GM23338 (cell line): ENCODE results near the gene ERMARD. TPM values are rescaled to one million over a fixed set of nuclear protein-coding genes. Genes with fewer than 3 reads are reported as not detected.

Experiments
- ATAC-seq: fragments of 200-7000 bp; cut with Tn5 transposase; 3 replicates; pipeline ENCODE4 v1.9.1; 2020
- DNase-seq: peaks from one replicate; pipeline ENCODE4 v3.0.0-alpha.2; 2015; ENCODE audit warnings: low spot score
- H2AFZ ChIP-seq: fragments of 200-600 bp; sonication (generic); 2 replicates; pipeline ENCODE4 v1.8.0; 2016; ENCODE audit warnings: antibody characterized with exemption, mild to moderate bottlenecking, moderate library complexity
- H3F3A ChIP-seq: fragments of 200-600 bp; sonication (generic); replicated peaks from 2 replicates; pipeline ENCODE4 v1.8.0; 2017; ENCODE audit warnings: antibody characterized with exemption, mixed run types, low read depth
- H3K27ac ChIP-seq: fragments of 200-600 bp; sonication (generic); 2 replicates; pipeline ENCODE4 v1.6.1; 2016; ENCODE audit warnings: low read depth
- H3K27me3 ChIP-seq: fragments of 200-600 bp; sonication (generic); 2 replicates; pipeline ENCODE4 v1.8.0; 2016; ENCODE audit warnings: mild to moderate bottlenecking, mixed run types, moderate library complexity; ENCODE audit not compliant: insufficient read depth
- H3K36me3 ChIP-seq: fragments of 200-600 bp; sonication (generic); 2 replicates; pipeline ENCODE4 v1.8.0; 2016; ENCODE audit warnings: mild to moderate bottlenecking; ENCODE audit not compliant: insufficient read depth
- H3K4me1 ChIP-seq: fragments of 200-600 bp; sonication (generic); 2 replicates; pipeline ENCODE4 v1.8.0; 2016; ENCODE audit warnings: mild to moderate bottlenecking, moderate library complexity; ENCODE audit not compliant: insufficient read depth
- H3K4me2 ChIP-seq: fragments of 200-600 bp; sonication (generic); 2 replicates; pipeline ENCODE4 v1.7.1; 2017; ENCODE audit warnings: mixed run types
- H3K4me3 ChIP-seq: fragments of 200-600 bp; sonication (generic); 2 replicates; pipeline ENCODE4 v1.6.1; 2016; ENCODE audit warnings: mixed run types
- H3K79me2 ChIP-seq: fragments of 200-600 bp; sonication (generic); replicated peaks from 2 replicates; pipeline ENCODE4 v1.8.0; 2017; ENCODE audit warnings: mild to moderate bottlenecking; ENCODE audit not compliant: insufficient read depth
- H3K9me2 ChIP-seq: fragments of 200-600 bp; sonication (generic); 2 replicates; pipeline ENCODE4 v1.8.0; 2017; ENCODE audit not compliant: insufficient read depth
- H4K20me1 ChIP-seq: fragments of 200-600 bp; sonication (generic); replicated peaks from 2 replicates; pipeline ENCODE4 v1.8.0; 2017; ENCODE audit warnings: mild to moderate bottlenecking; ENCODE audit not compliant: insufficient read depth
- H3K27ac Mint-ChIP-seq: 2 replicates; pipeline ENCODE4 v1.8.0; 2020; ENCODE audit warnings: inconsistent platforms, mild to moderate bottlenecking, moderate library complexity, mixed read lengths
- H3K27me3 Mint-ChIP-seq: 3 replicates; pipeline ENCODE4 v1.8.0; 2022; ENCODE audit warnings: low read depth, mild to moderate bottlenecking, moderate library complexity, mixed read lengths, inconsistent platforms; ENCODE audit not compliant: insufficient read depth, poor library complexity
- H3K36me3 Mint-ChIP-seq: 3 replicates; pipeline ENCODE4 v1.8.0; 2021; ENCODE audit warnings: low read depth, mild to moderate bottlenecking, inconsistent platforms, moderate library complexity, mixed read lengths
- H3K4me1 Mint-ChIP-seq: 3 replicates; pipeline ENCODE4 v1.8.0; 2020; ENCODE audit warnings: mild to moderate bottlenecking, inconsistent platforms, mixed read lengths
- H3K4me3 Mint-ChIP-seq: 3 replicates; pipeline ENCODE4 v1.8.0; 2021; ENCODE audit warnings: moderate library complexity, mild to moderate bottlenecking, inconsistent platforms, mixed read lengths
- H3K9me3 Mint-ChIP-seq: 3 replicates; pipeline ENCODE4 v1.8.0; 2020; ENCODE audit warnings: moderate library complexity, mild to moderate bottlenecking, inconsistent platforms, mixed read lengths
- CREB1 ChIP-seq: fragments of 250-450 bp; sonication (Bioruptor Pico); IDR thresholded peaks from 2 replicates; pipeline ENCODE4 v1.5.0; 2020; ENCODE audit warnings: low read depth, mild to moderate bottlenecking, moderate library complexity
- CTCF ChIP-seq, 2 experiments: fragments of 200-600 bp in 1 of 2; sonication (generic) in 1 of 2; conservative IDR thresholded peaks; 2 replicates each; pipeline versions ENCODE4 v1.5.1 to v1.6.1; 2016 to 2017; ENCODE audit warnings: antibody characterized with exemption in 2 of 2, low read depth in 2 of 2, mild to moderate bottlenecking in 2 of 2, moderate library complexity in 1 of 2
- ETS1 ChIP-seq: IDR thresholded peaks from 2 replicates; pipeline ENCODE4 v1.6.1; 2016; ENCODE audit warnings: antibody characterized with exemption
- EZH2 ChIP-seq: fragments of 200-600 bp; sonication (generic); IDR thresholded peaks from one replicate; pipeline ENCODE4 v1.8.0; 2017; ENCODE audit warnings: antibody characterized with exemption, mild to moderate bottlenecking, low read depth; ENCODE audit not compliant: unreplicated experiment
- EZH2phosphoT487 ChIP-seq: fragments of 200-600 bp; sonication (generic); IDR thresholded peaks from one replicate; pipeline ENCODE4 v1.8.1; 2018; ENCODE audit warnings: antibody characterized with exemption; ENCODE audit not compliant: unreplicated experiment
- JUNB ChIP-seq: IDR thresholded peaks from one replicate; pipeline ENCODE4 v1.6.1; 2016; ENCODE audit warnings: antibody characterized with exemption; ENCODE audit not compliant: unreplicated experiment
- POLR2AphosphoS5 ChIP-seq: IDR thresholded peaks from 2 replicates; pipeline ENCODE4 v1.6.1; 2016; ENCODE audit warnings: antibody characterized with exemption, low read depth
- STAT1 ChIP-seq: IDR thresholded peaks from one replicate; pipeline ENCODE4 v1.6.1; 2016; ENCODE audit warnings: antibody characterized with exemption; ENCODE audit not compliant: unreplicated experiment
- ZNF114 ChIP-seq: fragments of 250-450 bp; sonication (Bioruptor Pico); IDR thresholded peaks from 2 replicates; pipeline ENCODE4 v1.5.0; 2020; ENCODE audit warnings: mild to moderate bottlenecking, moderate library complexity
- ZNF331 ChIP-seq: fragments of 250-450 bp; sonication (Bioruptor Pico); IDR thresholded peaks from 2 replicates; pipeline ENCODE4 v1.5.0; 2020; ENCODE audit warnings: low read depth, mild to moderate bottlenecking, moderate library complexity
- ZNF462 ChIP-seq: fragments of 250-450 bp; sonication (Bioruptor Pico); IDR thresholded peaks from 2 replicates; pipeline ENCODE4 v1.5.0; 2020; ENCODE audit warnings: mild to moderate bottlenecking, moderate library complexity
- polyA plus RNA-seq: library from polyadenylated mRNA; unstranded; fragments of >200 nt; fragmentation: Nextera tagmentation; extraction: Ambion mirVana; gene quantifications from 2 replicates; pipeline ENCODE4 v1.2.1, GENCODE V29; 2016
- total RNA-seq: library from RNA; depleted of rRNA; stranded (reverse); fragments of >200 nt; shearing (Covaris generic); gene quantifications from 2 replicates; pipeline ENCODE4 v1.2.3, GENCODE V29; 2014
- TF ChIP-seq, protein P1 (sequence below): IDR thresholded peaks from one replicate; pipeline ENCODE4 v1.6.1; 2018; ENCODE audit warnings: antibody characterized with exemption; ENCODE audit not compliant: unreplicated experiment

Gene ERMARD
- total and polyA plus RNA-seq, 2 experiments from 2014 or later = 7.6 to 8.6 TPM

DNA sequence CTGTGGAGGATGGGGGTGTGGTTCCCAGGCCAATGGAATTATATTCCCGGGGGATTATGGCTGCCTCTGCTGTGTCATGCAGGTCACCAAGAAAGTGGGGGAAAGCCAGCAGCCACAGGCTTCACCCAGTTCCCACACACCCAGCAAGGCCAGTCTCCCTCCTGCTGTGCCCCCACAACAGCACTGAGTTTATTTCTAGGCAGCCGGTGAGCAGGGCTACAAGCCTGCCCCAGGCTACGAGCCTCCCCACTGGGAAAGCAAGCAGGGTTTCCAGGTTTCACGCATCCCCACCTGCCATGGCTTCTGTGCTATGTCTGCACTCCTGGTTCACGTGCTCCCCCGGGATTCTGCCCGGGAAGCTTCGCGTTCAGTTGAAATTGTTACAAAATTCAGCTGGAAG lies 72.6 kb downstream of the ERMARD start (continued):
- TF ChIP-seq ZNF331 (CRISPR knock-in tag) (no peak), STAT1 (no peak), JUNB (no peak), POLR2AphosphoS5 (no peak), EZH2phosphoT487 (no peak), ZNF114 (CRISPR knock-in tag) (no peak), ZNF462 (CRISPR knock-in tag) (no peak)

DNA sequence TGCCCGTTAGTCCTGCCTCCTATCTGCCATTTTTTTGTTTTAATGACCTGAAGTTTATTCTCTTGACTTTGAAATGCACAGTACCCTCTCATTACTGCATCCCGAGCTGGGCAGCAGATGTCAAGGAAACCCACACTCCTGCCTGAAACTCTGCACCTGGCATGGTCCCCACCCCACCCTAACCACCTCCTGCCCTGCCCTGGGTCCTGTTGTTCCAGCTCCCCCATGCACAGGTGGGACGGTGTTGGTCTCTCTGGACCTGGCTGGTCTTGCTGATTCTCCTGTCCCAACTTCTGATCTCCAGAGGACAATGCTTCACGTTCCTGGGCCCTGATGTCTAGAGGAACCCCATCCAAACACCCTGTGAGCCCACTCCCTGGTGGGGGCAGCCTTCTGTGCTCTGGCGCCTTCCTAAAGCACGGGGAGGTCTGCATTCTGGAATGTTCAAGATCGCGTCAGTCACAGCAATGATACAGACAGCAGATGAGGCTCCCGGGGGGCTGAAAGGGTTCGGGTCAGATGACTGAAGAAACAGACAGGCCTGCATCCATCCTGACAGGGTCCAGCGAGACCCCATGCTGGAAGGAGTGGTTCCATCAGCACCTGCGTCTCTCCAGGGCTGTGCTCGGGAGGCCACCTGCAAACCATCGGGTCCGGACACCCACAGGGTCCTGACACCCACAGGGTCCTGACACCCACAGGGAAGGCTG lies 73.6 kb downstream of the ERMARD start:
- peaks cover 31% of the 10 kb centered on the region for H3K9me3 Mint-ChIP-seq
- Histone ChIP-seq H3K79me2 (no peaks in the 10 kb centered on the region), H3K27ac (no peak overlapping the region), H3K4me1 (0 out of 2 replicates have a peak, but pooled peaks cover 6% of the 10 kb centered on the region), H3K36me3 (no peaks in the 10 kb centered on the region), H3K4me3 (no peak overlapping the region), H3K27me3 (no peaks in the 10 kb centered on the region), H3K4me2 (no peak overlapping the region), H3K9me2 (peaks cover 8% of the 10 kb centered on the region; the same call in 1 of the 2 replicates), H2AFZ (no peak overlapping the region), H4K20me1 (no peaks in the 10 kb centered on the region), H3F3A (no peaks in the 10 kb centered on the region)
- peaks cover 16% of the 10 kb centered on the region for H3K27me3 Mint-ChIP-seq
- no peak overlapping the region for H3K4me3 Mint-ChIP-seq
- ATAC-seq (no peak), DNase-seq (no peak)
- H3K4me1 Mint-ChIP-seq = peaks cover 20% of the 10 kb centered on the region
- H3K36me3 Mint-ChIP-seq = peaks cover 25% of the 10 kb centered on the region
- H3K27ac Mint-ChIP-seq = no peak overlapping the region
- TF ChIP-seq ZNF114 (CRISPR knock-in tag) = no peak
- TF ChIP-seq, protein P1, sequence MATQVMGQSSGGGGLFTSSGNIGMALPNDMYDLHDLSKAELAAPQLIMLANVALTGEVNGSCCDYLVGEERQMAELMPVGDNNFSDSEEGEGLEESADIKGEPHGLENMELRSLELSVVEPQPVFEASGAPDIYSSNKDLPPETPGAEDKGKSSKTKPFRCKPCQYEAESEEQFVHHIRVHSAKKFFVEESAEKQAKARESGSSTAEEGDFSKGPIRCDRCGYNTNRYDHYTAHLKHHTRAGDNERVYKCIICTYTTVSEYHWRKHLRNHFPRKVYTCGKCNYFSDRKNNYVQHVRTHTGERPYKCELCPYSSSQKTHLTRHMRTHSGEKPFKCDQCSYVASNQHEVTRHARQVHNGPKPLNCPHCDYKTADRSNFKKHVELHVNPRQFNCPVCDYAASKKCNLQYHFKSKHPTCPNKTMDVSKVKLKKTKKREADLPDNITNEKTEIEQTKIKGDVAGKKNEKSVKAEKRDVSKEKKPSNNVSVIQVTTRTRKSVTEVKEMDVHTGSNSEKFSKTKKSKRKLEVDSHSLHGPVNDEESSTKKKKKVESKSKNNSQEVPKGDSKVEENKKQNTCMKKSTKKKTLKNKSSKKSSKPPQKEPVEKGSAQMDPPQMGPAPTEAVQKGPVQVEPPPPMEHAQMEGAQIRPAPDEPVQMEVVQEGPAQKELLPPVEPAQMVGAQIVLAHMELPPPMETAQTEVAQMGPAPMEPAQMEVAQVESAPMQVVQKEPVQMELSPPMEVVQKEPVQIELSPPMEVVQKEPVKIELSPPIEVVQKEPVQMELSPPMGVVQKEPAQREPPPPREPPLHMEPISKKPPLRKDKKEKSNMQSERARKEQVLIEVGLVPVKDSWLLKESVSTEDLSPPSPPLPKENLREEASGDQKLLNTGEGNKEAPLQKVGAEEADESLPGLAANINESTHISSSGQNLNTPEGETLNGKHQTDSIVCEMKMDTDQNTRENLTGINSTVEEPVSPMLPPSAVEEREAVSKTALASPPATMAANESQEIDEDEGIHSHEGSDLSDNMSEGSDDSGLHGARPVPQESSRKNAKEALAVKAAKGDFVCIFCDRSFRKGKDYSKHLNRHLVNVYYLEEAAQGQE = no peak
- TF ChIP-seq STAT1 = no peak
- TF ChIP-seq EZH2 = no peak
- no peak for TF ChIP-seq CREB1
- no peak for TF ChIP-seq ZNF331 (CRISPR knock-in tag)
- TF ChIP-seq ETS1 = no peak
- no peak for TF ChIP-seq POLR2AphosphoS5
- no peak for TF ChIP-seq CTCF (conservative IDR thresholded peaks at IDR 0.05; ENCODE audit: low read depth in 2 of 2)
